GM12878 (cell line): ENCODE data around the gene C10orf90. TPM values are rescaled to one million over a fixed set of nuclear protein-coding genes. Genes with fewer than 3 reads are reported as not detected.

Experiments used
- ATAC-seq: fragments of 200-7000 bp; cut with Tn5 transposase; 3 replicates; pipeline ENCODE4 v1.9.1; 2020; ENCODE audit warnings: mild to moderate bottlenecking, moderate library complexity
- BruUV-seq: library from RNA; stranded (reverse); fragments of 400-500 nt; replicated peaks from 2 replicates; lab custom pipeline; 2021; lab: Mats Ljungman, UMichigan
- CTCF ChIA-PET: fragments of 300-600 bp; sonication (Branson Sonifier 250); formaldehyde crosslinking; extraction: SDS; loops from one replicate; lab custom pipeline; 2021; ENCODE audit warnings: inconsistent platforms; lab: Yijun Ruan, JAX
- POLR2A ChIA-PET: fragments of 350-600 bp; formaldehyde crosslinking; extraction: SDS; loops from one replicate; lab custom pipeline; 2021; ENCODE audit warnings: inconsistent platforms; lab: Charles Lee
- RAD21 ChIA-PET: fragments of 300-600 bp; sonication (Branson Sonifier 250); formaldehyde crosslinking; loops from one replicate; lab custom pipeline; 2023; ENCODE audit warnings: antibody characterized with exemption; ENCODE audit not compliant: unreplicated experiment; lab: Charles Lee
- SMC1A ChIA-PET: fragments of 300-600 bp; sonication (Branson Sonifier 250); formaldehyde crosslinking; loops from one replicate; lab custom pipeline; 2023; ENCODE audit not compliant: unreplicated experiment, uncharacterized antibody; lab: Charles Lee
- DNase-seq: peaks from one replicate; pipeline ENCODE4 v3.0.0-alpha.2; 2011; ENCODE audit warnings: low read depth, low spot score
- FAIRE-seq: peaks from 3 replicates; lab custom pipeline; 2011; peaks lifted over from hg19 to GRCh38; lab: Jason Lieb, UNC
- H2AFZ ChIP-seq: 2 replicates; pipeline ENCODE4 v1.6.0; 2011; ENCODE audit warnings: low read depth, low read length, control low read depth; ENCODE audit not compliant: control insufficient read depth
- H3K27ac ChIP-seq: 2 replicates; pipeline ENCODE4 v1.5.1; 2011; ENCODE audit warnings: control low read depth; ENCODE audit not compliant: control insufficient read depth, insufficient read depth
- H3K27me3 ChIP-seq, 2 experiments: replicated peaks in 1 of 2; 2 replicates each; pipeline versions ENCODE4 v1.6.0 to v1.6.1; 2011; ENCODE audit warnings: low read length in 1 of 2; ENCODE audit not compliant: control insufficient read depth in 2 of 2, insufficient read depth in 2 of 2
- H3K36me3 ChIP-seq, 2 experiments: 2 replicates each; pipeline ENCODE4 v1.5.1; 2011; ENCODE audit warnings: low read length in 1 of 2; ENCODE audit not compliant: control insufficient read depth in 2 of 2, insufficient read depth in 2 of 2
- H3K4me1 ChIP-seq: 2 replicates; pipeline ENCODE4 v1.6.1; 2011; ENCODE audit warnings: mild to moderate bottlenecking, low read length, moderate library complexity, mixed read lengths; ENCODE audit not compliant: control insufficient read depth, insufficient read depth
- H3K4me2 ChIP-seq: 2 replicates; pipeline ENCODE4 v1.6.0; 2011; ENCODE audit warnings: control low read depth; ENCODE audit not compliant: control insufficient read depth, insufficient read depth
- H3K4me3 ChIP-seq: fragments of 200-600 bp; sonication (generic); 2 replicates; pipeline ENCODE4 v1.5.1; 2016
- H3K79me2 ChIP-seq: 2 replicates; pipeline ENCODE4 v1.6.0; 2011; ENCODE audit warnings: low read length; ENCODE audit not compliant: control insufficient read depth, insufficient read depth
- H3K9ac ChIP-seq: 2 replicates; pipeline ENCODE4 v1.8.0; 2011; ENCODE audit warnings: low read length, control low read depth, mixed read lengths; ENCODE audit not compliant: control insufficient read depth, insufficient read depth
- H3K9me3 ChIP-seq: replicated peaks from 3 replicates; pipeline ENCODE4 v1.5.1; 2011; ENCODE audit warnings: mild to moderate bottlenecking, low read length; ENCODE audit not compliant: control insufficient read depth, insufficient read depth
- H4K20me1 ChIP-seq: 2 replicates; pipeline ENCODE4 v1.6.0; 2011; ENCODE audit not compliant: control insufficient read depth, insufficient read depth
- BCL11A ChIP-seq: IDR thresholded peaks from 2 replicates; pipeline ENCODE4 v1.6.1; 2011; ENCODE audit warnings: low read depth, low read length
- CEBPZ ChIP-seq: fragments of 150-350 bp; IDR thresholded peaks from 2 replicates; pipeline ENCODE4 v1.6.1; 2016; ENCODE audit warnings: low read depth, low read length
- IRF5 ChIP-seq: fragments of 450-650 bp; IDR thresholded peaks from 2 replicates; pipeline ENCODE4 v1.6.1; 2017; ENCODE audit warnings: borderline replicate concordance
- KLF5 ChIP-seq: fragments of 450-650 bp; IDR thresholded peaks from 2 replicates; pipeline ENCODE4 v1.6.1; 2014; ENCODE audit warnings: mild to moderate bottlenecking; ENCODE audit not compliant: partially characterized antibody
- MYC ChIP-seq: IDR thresholded peaks from 2 replicates; pipeline ENCODE4 v1.6.1; 2011; ENCODE audit warnings: mild to moderate bottlenecking, low read length, moderate library complexity, inconsistent platforms; ENCODE audit not compliant: insufficient read depth, insufficient replicate concordance, insufficient read length, severe bottlenecking
- POLR2A ChIP-seq: IDR thresholded peaks from 2 replicates; pipeline ENCODE4 v1.6.1; 2011; ENCODE audit warnings: low read depth, mild to moderate bottlenecking, low read length
- SKIL ChIP-seq: fragments of 450-650 bp; IDR thresholded peaks from 2 replicates; pipeline ENCODE4 v1.6.1; 2017; ENCODE audit warnings: mild to moderate bottlenecking, low read depth, inconsistent platforms; ENCODE audit not compliant: poor library complexity, severe bottlenecking
- SMAD1 ChIP-seq: fragments of 450-650 bp; IDR thresholded peaks from 2 replicates; pipeline ENCODE4 v1.6.1; 2018; ENCODE audit warnings: mild to moderate bottlenecking, low read depth; ENCODE audit not compliant: partially characterized antibody
- TCF12 ChIP-seq: IDR thresholded peaks from 2 replicates; pipeline ENCODE4 v1.6.1; 2011; ENCODE audit warnings: low read depth, mild to moderate bottlenecking, low read length
- WGBS: methylation state at CpG from one replicate; pipeline ENCODE4 v1.1.6; 2016; ENCODE audit warnings: low lambda C conversion rate; ENCODE audit not compliant: insufficient replicate concordance, insufficient coverage; ENCODE audit errors: missing lambda C conversion rate; 5-methylcytosine and 5-hydroxymethylcytosine counted together
- in situ Hi-C: fragments of 300-500 bp; cut with MboI; formaldehyde crosslinking; loops from 9 replicates; pipeline ENCODE4 v1.14.3; 2018; ENCODE audit warnings: mixed read lengths
- intact Hi-C: fragments of 100-400 bp; cut with micrococcal nuclease; formaldehyde crosslinking; loops from one replicate; pipeline ENCODE4 v1.14.2; 2022; ENCODE audit not compliant: unreplicated experiment
- polyA plus RNA-seq, 11 experiments: library from polyadenylated mRNA; depleted of rRNA in 4 of 11; unstranded in 6 of 11; stranded (reverse) in 5 of 11; fragments of >200 nt; fragmentation: Nextera tagmentation in 4 of 11; fragmentation: Illumina TruSeq in 1 of 11; extraction: Ambion mirVana in 4 of 11; extraction: Trizol in 1 of 11; gene quantifications; 1 replicate in 1 of 11; 2 replicates in 10 of 11; pipeline versions ENCODE4 v1.2.1 to v1.2.3, GENCODE V29; 2011 to 2016; ENCODE audit warnings: inconsistent platforms in 2 of 11, missing spikeins in 2 of 11, low read depth in 1 of 11
- total RNA-seq, 4 experiments: library from RNA; depleted of rRNA in 3 of 4; stranded (reverse); fragments of >200 nt in 3 of 4; fragmentation: Illumina TruSeq in 1 of 4; extraction: Trizol in 1 of 4; gene quantifications; 2 replicates each; pipeline versions ENCODE4 v1.2.1 to v1.2.3, GENCODE V29; 2013 to 2021

Gene C10orf90
- total and polyA plus RNA-seq, 10 of the 15 experiments (the other 5 are each of a cell fraction or from before 2014, with no cell fraction given), result 0.04 TPM; not detected in 9

GRCh38 chr10:126438407-126438783 is 232.1 kb downstream of the C10orf90 start:
- BruUV-seq, result no TSS peak
- CTCF ChIA-PET, result no interaction called here
- no peaks in the 10 kb centered on the region for H3K9me3 ChIP-seq
- no peaks in the 10 kb centered on the region for H3K36me3 ChIP-seq
- no peak overlapping the region for H3K27ac ChIP-seq
- SMC1A ChIA-PET, result no interaction called here
- DNase-seq, result no peak
- in situ Hi-C loops (no loop called here), intact Hi-C loops (no loop called here)
- POLR2A ChIA-PET, result no interaction called here
- TF ChIP-seq SKIL (no peak), CEBPZ (no peak), MYC (no peak), KLF5 (no peak), POLR2A (no peak), BCL11A (no peak), SMAD1 (no peak), TCF12 (no peak), IRF5 (no peak)
- no peak for FAIRE-seq
- H3K4me3 ChIP-seq, result no peak overlapping the region
- H2AFZ ChIP-seq, result no peak overlapping the region
- H3K27me3 ChIP-seq, result no peaks in the 10 kb centered on the region
- H4K20me1 ChIP-seq, result no peaks in the 10 kb centered on the region
- no peak overlapping the region for H3K9ac ChIP-seq
- RAD21 ChIA-PET, result no interaction called here
- no peak for ATAC-seq
- no peaks in the 10 kb centered on the region for H3K79me2 ChIP-seq
- no peaks in the 10 kb centered on the region for H3K4me1 ChIP-seq
- 2% methylated on average over 2 of the region's 2 CpGs for WGBS
- no peak overlapping the region for H3K4me2 ChIP-seq
